Central memory CD4-positive, alpha-beta T cell (primary cell): Measurements from ENCODE around the gene DNM3.
"Not testable (repeated sequence)": the region's sequence is repeated elsewhere in the genome, so short reads cannot be mapped to it uniquely, and the experiment has no call there.

Experiments used
- DNase-seq: peaks from one replicate; pipeline ENCODE4 v3.0.0; 2022

The DNM3 gene

DNA sequence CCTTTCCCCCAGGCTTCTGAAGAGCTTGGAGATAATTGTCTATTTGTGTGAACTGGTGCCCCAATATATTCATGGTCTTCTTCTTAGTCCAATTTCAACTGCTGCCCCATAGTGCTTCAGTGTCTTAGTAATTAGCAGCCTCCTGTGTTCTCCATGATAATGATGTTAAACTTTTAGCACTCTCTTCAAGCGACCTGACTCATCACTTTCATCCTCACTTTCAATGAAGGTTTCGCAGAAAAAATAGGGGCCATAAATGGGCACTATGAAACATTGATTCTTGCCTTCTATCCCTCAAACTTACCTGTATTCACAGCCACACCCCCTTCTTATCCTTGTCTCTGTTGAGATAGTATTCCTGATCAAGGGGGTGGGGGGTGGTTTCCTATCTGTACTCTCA is 210.6 kb downstream of the DNM3 start:
- no peak for DNase-seq

DNA sequence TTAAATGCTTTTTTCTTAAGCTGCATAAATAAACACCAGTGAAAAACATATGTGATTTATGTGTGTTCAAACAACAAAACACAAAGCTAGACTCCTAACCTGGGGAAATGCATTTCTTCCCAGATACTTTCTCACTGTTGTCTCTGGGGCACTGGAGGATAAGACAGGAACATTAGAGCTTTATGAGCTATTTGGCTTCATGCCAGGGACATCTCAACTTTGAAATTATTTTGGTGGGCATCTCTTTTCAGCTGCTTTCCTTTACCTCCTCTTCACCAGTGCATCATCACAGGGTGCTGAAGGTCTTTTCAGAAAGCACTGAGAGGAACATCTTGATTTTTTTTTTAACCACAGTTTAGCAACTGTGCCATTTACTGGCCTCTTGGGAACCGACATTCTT is 212.9 kb downstream of the DNM3 start:
- no peak for DNase-seq

DNA sequence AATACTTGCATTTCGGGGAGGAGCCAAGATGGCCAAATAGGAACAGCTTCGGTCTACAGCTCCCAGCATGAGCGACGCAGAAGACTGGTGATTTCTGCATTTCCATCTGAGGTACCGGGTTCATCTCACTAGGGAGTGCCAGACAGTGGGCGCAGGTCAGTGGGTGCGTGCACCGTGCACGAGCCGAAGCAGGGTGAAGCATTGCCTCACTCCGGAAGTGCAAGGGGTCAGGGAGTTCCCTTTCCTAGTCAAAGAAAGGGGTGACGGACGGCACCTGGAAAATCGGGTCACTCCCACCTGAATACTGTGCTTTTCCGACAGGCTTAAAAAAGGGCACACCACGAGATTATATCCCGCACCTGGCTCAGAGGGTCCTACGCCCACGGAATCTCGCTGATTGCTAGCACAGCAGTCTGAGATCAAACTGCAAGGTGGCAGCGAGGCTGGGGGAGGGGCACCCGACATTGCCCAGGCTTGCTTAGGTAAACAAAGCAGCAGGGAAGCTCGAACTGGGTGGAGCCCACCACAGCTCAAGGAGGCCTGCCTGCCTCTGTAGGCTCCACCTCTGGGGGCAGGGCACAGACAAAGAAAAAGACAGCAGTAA is 214.6 kb downstream of the DNM3 start:
- not testable (repeated sequence) for DNase-seq

DNA sequence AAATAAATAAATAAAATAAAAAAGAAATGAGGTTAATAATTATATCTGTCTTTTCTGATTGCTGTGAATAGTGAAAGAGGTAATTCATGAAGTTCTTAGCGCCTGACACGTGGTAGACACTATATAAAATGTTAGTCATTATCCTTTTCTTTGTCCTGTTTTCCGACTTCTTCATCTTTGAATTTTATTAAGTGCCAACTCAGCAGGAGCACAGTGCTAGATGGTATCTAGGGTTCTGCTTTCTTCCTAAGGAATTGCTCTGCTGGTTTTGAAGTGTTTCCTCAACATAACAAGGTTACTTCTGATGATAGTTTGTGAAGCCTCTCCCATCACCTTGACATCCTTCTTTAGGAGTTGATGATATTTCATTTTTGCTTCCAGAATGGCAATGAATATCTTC is 227.0 kb downstream of the DNM3 start:
- no peak for DNase-seq

DNA sequence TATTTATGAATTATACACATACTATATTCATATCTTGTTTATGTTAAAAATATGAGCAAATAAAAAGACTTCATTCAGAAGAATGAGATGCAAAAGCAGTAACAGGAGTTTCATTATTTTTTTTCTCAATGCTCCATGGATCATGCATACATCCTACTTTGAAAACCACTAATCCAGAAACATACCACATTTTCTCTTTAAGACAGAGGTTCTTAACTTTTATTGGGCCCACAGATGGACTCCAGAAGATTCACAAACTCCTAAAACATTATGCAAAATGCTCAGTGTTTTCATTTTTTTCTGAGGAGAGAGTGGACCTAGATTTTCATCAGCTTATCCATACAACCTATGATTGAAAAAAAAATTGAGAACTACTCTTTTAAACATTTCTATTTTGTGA is 227.8 kb downstream of the DNM3 start:
- no peak for DNase-seq

DNA sequence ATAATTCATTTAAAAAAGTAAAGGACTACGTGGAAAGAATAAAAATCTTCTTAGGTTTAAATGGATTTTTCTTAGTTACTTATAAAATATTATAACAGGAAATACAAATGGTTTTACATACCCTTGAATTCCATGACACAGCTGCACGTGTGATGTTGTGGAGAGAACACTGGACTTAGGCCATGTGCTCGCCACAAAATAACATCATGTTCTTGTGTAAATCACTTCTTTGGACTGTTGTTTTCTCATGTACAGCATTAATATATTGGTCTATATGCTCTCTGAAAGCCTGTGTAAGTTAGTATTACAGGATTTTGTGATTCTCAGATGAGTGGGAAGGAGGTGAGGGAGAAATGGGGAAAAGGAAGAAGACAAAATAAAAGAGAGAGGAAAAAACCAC is 228.2 kb downstream of the DNM3 start:
- DNase-seq, result no peak

DNA sequence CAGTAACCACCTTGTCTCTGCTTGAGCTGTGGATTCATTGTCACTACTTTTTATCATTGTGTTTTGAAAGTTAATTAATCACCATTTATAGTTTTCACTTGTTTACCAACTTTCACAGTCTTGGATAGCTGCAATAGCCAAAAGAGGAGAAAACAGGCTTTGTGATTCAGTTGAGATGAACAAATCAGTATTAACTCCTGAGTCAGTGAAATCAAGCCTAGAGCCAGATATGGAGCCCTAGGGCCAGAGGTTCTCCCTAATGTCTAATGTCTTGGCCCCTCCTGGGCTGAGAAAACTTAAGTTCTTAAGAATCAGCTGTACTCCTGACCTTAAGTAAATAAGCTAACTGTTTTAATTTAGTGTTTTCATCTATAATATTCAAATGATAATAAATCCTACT is 228.8 kb downstream of the DNM3 start:
- DNase-seq, result no peak

DNA sequence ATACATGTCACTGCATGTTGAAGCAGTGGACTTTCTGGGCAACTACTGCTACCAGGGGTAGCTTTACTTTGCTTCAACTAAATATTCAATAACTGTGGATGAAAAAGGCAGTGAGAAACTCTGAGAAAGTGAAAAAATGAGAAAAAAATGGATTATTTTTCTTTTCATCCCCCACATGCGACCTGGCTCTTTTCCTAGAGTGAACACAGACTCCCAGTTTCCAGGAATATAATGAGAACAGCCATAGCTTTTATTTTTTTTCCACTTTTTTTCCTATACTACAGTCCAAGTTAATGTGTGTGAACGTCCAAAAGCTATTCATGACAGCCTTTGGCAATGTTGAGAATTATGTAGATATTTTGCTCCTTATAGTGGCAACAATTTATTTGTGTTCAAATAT is 230.4 kb downstream of the DNM3 start:
- DNase-seq, result no peak

DNA sequence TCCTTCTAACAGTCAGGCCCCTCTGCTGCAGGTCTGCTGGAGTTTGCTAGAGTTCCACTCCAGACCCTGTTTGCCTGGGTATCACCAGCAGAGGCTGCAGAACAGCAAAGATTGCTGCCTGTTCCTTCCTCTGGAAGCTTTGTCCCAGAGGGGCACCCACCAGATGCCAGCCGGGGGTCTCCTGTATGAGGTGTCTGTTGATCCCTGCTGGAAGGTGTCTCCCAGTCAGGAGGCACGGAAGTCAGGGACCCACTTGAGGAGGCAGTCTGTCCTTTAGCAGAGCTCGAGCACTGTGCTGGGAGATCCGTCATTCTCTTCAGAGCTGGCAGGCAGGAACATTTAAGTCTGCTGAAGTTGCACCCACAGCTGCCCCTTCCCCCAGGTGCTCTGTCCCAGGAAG is 238.6 kb downstream of the DNM3 start:
- not testable (repeated sequence) for DNase-seq

DNA sequence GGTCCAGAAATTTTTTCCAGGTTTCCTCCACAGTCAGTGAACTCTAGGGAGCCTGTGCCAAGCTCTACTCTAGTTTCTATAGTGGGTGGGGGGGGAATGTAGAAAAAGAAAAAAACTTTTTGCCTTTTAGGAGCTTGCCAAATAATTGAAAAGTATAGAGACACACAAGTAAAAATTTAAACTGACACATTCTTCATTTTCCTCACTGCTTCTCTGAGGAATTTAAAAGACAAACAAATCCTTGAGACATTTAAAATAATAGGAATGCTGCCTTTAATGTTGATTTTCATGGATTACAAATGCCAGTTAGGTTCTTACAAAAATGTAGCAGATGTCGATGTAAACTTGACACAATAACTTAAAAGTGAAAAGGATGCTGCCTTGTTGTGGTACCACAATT is 241.9 kb downstream of the DNM3 start:
- DNase-seq, result no peak

DNA sequence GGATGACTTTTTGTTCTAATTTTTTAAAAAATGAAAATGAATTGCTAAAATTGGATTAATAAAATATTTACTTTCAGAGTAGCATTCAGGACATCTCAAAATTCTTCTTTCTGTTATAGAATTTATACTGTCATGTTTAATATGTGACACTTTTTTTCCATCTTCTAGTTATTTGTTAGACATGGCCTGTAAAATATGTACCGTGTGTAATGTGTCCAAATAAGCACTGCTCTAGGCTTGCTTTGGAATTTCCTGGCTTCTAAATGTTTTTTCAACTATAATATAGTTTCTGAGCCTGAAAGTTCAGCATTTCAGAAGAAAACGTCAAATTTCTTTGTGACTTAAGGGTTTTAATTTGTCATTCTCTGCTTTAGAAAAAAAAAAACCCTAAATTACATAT is 243.6 kb downstream of the DNM3 start:
- DNase-seq, result no peak

DNA sequence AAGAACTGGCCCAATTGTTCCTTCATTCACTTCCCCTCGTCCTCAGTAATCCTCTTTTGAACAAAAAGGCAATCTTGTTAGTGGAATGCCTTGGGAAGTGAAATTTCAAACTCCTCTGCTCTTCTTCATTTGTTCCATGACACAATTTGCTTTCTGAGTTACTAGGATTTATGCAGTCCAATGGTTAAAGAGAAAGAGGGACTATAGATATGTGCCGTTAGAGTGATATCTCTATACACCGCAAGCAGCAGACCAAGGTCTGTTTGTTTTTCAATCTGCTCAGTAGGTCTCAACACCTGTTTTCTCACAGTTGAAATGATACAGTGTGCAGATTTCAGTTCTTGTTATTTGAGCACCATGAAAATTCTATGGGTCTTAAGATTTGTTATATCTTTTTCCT is 244.0 kb downstream of the DNM3 start:
- no peak for DNase-seq

DNA sequence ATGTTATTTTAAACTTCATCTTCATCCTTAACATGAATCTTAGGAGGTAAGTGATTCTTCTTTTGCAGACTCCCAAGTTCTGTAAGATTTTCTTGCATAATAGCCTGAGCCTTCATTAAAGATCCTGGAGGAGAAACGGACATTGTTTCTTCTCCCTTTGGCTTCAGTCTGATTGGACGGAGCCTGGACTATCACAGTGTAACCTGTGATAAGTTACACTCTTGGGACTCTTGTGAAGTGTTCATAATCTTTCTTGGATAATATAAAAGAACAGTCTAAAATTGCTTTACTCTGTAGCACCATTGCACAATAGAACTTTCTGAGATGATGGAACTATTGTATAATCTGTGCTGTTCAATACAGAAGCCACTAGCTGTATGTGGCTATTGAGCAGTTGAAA is 244.8 kb downstream of the DNM3 start:
- DNase-seq, result no peak

DNA sequence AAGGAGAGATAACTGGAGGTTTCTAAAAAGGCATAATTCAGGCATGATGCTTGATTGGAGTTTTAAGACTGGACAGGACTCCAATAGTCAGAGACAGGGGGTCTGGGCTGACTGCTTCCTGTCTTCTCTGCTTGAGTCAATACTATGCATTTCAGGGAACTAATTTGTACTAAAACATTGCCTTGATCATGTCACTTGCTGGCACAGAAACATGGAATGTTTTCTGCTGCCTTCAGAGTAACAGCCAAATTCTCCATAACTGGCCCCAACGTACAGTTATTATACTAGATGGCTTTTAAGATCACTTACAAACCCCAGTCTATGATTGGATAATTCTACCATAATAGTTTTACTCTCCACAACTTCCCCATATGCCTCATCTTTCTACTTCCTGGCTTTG is 247.0 kb downstream of the DNM3 start:
- DNase-seq, result no peak

DNA sequence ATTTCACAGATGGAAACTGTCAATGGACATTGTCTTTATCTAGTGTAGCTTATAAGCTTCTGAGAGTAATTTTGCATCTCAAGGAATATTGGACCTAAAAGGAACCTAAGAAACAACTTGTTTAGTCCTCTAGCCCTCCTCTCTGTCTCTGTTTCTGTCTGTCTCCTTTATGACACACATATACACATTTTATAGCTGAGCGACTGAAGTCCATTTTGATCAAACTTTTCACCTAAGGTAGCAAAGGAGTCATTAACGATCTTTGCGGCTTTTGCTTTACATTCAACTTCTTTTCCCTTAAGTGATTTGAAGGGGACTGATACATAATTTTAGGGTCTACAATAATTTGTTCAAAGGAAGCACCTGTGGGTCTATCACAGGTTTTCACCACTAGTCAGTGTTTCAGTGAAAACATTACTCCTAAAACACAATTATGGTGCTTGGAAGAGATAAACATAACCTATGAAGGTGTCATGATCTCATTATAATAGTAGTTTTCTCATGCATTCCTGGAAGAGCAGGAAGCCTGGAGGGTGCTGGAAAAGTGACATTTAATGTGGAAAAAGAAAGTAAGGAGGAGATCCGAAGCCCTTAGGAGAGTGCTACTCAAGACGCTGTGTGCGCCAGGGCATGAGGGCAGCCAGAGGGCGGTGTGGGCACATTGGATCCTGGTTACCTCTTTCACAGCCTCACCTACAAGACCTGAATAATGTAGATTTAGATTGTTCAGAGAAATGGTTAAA is 248.6 kb downstream of the DNM3 start:
- DNase-seq, result peak; percentile 41

DNA sequence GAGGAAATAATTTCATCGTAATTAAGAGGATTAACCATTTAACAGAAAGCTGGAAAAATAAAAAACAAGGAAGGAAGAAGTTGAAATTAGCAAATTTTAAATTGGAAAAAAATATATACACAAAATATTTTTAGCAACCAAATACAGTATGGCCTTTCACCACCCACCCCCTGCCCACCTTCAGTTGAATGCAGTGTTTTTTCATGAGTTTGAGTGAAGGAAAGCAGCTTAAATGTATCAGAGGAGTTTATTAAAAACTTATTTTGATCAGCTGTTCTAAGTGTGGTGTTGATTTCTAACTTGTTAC is 249.2 kb downstream of the DNM3 start:
- DNase-seq, result no peak

DNA sequence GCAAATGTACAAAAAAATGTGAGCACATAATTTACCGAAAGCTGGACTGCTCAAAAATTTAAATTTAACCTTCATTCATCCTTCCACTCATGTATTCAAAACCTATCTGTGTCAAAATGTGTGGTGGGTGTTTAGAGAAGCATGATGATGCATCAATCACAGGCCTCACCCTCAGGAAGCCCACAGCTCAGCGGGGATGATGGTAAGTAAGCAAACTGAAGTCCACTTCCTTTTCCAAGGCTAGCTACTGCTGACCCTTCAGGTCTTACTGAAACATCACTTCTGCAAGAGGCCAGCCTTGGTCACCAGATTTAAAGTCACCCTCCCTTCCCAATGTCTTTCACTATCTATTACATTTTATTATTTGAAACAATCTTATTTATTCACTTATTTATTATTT is 254.5 kb downstream of the DNM3 start:
- DNase-seq, result no peak

DNA sequence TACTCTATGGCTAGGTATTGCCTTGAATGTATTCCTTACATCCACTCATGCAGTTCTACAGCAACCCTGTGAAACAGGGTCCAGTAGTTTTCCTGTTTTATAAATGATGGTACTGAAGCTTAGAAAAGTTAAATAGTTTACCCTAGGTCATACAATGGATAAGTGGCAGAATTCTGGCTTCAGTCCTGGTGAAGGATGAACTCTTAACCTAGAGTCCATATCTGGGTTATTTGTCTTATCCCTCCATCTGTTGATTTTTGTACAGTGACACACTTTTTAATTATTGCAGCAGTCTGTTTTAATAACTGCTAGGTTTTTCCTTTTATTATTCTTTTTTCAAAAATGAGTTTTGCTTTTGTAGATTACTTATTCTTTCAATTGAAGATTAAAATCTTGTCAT is 263.9 kb downstream of the DNM3 start:
- DNase-seq, result no peak

DNA sequence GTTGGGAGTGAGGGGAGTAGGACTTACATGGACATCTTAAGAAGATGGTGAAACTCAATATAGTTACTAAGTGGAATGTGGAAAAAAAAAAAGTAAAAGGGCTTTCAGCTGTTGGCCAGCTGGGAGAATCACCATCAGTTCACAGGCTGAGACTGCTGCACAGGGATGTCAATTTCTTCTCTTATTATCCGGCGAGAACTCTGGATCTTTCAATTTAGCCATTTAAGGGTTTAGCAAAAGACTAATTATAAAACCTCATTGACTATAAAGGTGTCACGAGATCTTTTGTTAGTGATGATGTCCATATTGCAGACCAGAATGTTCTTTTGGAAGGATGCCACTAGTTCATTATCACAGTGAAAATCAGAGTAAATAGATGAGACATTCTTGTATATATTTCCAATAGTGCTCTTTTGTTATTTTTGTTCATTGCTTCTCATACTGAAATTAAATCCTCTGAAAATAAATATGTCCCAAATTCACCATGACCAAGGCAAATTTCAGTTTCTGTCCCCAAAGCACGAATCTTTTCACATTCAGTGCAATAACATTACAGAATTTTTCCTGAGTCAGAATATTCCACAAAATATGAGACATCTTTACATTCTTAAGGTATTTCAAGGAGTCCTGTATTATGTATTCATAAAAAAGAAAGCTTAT is 266.1 kb downstream of the DNM3 start:
- DNase-seq, result no peak

DNA sequence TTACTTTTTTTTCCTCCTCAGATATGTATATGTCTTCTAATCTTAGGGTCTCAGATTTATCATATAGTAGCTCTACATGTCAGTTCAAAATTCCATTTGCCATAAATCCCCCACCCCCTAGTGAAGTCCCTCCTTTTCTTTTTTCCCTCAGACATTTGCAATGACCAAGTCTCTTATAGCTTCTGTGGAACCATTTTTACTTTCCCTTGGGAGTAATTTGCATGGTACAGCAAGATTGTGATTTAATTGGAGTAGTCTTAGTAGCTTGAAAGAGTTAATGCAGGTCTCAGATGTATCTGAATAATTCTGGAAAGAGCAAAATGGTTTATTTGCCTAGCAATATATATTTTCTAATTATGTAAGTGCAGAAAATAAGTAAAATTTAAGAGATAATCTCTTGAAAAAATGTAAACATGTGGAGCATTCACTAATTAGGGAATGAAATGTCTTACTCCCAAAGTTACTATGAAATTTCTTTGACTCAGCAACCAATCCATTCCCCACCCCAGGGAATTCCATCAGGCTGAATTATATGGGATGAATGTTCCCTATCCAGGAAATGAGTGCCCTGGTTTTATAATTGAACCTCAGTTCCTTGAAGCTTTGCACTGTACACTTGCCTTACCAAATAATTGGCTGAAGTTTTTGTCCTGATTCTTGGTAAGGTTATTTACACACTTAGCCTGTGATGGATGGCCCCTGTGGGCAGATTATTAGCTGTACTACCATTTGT is 267.0 kb downstream of the DNM3 start:
- no peak for DNase-seq

DNA sequence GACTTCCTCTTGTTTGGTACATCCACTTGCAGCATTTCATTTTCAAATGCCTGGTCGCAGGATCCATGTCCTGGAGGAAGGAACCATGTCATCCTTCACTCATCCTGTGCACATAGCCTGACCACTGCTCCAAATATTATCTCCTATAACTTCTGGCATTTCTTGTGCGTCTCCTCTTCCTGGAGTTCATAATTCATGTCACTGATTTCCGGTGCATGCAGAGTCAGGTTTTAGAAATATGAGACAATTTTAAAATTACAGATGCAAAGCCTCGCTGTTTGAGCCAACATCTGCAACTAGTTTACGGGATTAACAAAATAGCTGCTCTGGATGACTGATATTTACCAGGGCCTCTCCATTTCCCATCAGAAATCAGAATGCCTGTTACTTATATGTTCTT is 268.1 kb downstream of the DNM3 start:
- DNase-seq, result no peak

DNA sequence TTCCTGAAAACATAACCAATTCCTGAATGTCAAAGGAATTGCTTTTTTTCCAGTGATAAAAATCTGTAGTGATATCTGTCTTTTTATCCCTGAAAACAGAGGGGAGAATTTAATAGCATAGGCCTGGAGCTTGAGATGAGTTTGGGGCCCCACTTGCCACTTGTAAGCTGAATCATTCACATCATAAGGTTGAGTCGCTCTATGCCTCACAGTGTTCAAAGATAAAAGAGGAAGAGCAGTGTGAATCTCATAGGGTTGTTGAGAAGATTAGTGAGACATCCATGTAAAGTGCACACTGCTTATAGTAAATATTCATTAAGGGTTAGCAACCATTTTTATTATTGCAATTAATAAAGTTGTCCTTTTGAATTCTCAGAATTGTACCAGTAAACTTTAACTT is 271.3 kb downstream of the DNM3 start:
- DNase-seq, result no peak

DNA sequence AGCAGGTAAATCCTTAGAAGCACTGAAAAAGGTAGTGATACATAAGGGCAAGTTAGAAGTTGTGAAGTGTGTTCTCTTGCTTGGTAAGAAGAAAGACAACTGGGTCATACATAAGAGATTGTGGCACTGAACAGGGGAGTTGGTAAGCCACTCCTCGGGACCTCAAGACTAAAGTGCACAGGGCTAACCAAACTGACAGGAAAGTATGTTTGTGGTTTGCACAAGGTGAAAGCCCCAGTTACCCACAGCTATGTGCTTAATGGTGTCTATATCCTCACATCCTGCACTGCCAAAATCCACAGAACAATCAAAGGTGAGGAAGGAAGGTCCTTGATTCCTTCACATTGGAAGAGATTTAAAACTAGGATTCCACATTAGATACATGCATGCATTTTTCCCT is 276.5 kb downstream of the DNM3 start:
- peak; percentile 54 for DNase-seq

DNA sequence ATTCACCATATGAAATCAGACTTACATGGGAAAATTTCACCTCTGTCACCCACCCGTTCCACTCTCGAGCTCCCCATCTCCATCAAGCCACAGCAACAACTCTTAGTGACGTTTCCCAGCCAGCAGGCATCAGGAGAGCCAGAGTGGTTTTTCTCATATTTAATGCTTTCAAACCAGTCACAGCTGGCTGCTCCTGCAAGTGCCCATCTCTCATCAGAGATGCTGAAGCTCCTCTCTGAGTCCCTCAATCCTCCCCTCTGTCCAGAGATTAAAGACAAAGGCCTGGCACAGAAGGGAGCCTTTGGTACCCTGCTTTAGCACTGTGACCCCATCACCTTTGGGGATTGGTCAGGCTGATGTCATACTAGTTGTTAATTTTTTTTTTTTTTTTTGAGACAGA is 277.3 kb downstream of the DNM3 start:
- no peak for DNase-seq
